GM21423 (cell line): ENCODE results near the gene HES6.
A peak's percentile ranks its signal among the peaks of the same experiment; 100 is the strongest.

Source experiments
- ATAC-seq: cut with Tn5 transposase; IDR thresholded peaks from one replicate; pipeline ENCODE4 v1.9.1; 2021; ENCODE audit warnings: mild to moderate bottlenecking, moderate library complexity; ENCODE audit not compliant: unreplicated experiment

HES6 gene

DNA sequence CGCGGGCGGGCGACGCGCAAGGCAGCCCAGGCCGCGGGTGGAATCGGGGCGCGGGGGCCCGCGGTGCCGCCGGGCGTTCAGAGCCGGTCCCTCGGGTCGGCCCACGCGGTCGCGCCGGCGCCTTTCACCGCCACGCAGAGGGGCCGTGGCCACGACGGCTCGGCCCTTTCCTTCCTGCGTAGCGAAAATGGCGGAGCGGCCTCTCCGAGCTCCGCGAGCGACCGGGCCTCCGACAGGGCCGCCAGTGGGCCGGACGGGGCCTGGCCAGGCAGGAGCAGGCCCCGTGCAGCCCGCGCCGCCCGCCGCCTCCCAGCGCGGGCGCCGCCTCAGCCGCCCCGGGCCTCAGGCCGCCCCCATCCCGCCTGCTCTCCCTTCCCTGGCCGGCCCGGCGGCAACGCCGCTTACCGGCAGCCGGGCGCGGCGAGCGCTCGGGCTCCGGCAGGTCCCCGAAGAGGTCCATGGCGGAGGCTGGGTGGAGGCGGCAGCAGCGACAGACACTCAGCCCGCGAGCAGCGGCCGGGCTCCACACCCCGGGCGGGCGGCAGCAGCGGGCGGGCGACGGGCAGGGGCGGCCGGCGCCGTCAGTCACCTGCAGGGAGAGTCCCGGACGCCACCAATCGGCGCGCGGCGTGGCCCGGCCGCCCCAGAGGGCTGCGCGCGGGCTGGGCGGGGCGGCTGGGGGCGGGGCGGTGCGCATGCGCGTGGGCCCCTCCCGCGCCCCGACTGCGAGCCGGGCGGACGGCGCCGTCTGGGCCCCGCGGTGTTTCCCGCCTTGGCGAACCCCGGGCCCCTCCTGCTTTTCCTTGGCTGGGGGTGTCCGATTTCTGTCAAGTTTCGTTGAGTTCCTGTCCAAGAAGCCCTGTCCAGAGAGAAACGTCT is 36.5 kb downstream of the HES6 start, which contains the start of gene ILKAP:
Gene ILKAP, minus strand, starts transcription at position 602 of the 879 bp plus-strand sequence. Its CDS starts 142 bp downstream, at position 460.
- ATAC-seq: peak; percentile 96

DNA sequence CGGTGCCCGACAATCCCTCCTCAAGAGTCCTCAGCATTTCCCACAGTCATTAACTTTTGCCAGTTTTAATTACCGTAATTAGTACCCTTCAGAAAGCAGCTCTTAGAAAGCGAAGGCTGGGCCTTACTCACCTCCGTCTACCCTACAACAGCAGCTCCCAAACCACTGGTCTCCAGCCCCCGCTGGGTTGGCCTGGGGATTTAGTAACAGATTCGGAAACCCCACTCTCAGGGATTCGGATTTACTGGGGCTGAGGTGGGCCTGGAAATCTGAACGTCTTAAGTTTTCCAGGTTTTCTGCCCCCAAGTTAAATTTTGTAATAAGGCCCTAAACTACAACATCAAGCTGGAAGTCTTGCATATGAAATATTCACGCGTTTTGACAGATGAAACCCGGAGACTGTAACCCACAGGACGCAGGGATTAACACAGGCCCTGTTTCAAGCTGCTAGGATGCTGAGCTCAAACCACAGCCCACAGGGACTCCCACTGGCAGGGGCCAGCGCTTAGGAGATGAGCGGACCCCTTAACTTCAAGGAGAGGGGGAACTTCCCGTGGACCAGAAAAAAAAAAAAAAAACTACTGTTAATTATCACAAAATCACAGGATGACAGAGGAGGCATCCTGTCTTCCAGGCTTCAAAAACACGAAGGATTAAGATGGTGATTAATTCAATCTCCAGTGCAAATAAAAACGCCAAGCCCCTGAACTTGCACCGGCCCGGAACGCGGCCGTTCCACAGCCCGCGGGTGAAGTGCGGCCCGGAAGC is 37.3 kb downstream of the HES6 start:
- ATAC-seq: no peak

DNA sequence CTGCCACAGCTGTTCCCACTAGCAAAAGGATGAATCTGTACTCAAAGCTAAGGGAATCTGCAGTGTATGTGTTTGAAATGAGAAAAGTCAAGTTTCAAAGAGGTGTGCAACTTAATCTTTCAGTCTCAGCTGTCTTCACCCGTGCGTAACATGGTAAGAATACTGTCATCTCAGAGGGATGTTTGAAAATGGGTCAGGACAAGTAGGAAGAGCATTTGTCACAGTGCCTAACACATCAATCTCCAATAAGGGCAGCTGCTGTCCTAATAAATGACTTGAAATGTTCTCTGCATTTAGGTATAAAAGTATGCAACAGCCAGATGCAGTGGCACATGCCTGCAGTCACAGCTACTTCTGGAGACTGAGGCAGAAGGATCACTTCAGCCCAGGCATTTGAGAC is 49.4 kb downstream of the HES6 start:
- ATAC-seq: no peak
